Measurements from ENCODE around the gene PLG.
"Not testable (repeated sequence)": the region's sequence is repeated elsewhere in the genome, so short reads cannot be mapped to it uniquely, and the experiment has no call there.

PLG gene

DNA sequence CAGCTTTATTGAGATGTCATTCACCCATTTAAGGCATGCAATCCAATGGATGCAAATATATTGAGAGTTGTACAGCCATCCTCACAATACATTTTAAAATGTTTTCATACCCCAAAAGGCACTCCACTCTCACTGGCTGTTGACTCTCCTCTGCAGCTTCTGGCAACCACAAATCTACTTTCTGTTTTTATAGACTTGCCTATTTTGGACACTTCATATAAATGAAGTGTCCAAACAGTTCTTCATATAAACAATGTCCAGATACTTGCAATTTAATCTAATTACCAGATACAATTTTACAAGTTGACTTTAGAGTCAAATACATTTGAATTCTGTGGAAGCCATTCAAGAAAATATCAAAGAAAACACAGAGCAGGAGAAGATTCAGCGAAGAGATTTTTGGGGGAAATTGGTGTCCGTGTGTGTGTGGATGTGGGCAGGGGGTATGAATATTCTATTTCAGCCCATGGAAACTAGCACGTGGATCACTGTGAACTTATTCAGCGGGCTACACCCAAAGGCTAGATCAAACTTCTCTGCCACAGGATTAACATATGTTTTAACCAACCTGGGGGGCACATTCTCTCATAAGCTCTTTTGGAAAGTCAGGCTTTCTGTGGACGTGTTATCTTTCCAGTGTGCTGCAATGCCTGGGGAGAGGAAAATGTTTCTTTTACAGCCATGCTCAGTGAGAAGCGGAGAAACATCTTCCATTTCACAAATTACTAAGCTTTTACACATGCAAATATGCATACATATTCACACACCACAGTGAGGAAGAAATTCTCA, 73.9 kb downstream of the PLG start:
- no peak for FAIRE-seq
- no peak for TF ChIP-seq POLR2A (IDR thresholded peaks at IDR 0.05; ENCODE audit: low read depth, low read length)
- no peak for DNase-seq (ENCODE audit: insufficient read length, low spot score)

DNA sequence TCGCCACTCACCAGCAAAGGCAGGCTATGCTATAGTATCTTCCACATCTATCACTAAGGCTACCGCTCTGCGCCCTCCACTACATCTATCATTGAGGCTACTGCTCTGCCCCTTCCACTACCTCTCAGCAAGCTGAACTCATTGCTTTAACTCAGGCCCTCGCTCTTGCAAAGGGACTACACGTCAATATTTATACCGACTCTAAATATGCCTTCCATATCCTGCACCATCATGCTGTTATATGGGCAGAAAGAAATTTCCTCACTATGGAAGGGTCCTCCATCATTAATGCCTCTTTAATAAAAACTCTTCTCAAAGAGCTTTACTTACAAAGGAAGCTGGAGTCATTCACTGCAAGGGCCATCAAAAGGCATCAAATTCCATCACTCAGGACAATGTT, 77.1 kb downstream of the PLG start:
- not testable (repeated sequence) for DNase-seq (ENCODE audit: insufficient read length, low spot score); FAIRE-seq

DNA sequence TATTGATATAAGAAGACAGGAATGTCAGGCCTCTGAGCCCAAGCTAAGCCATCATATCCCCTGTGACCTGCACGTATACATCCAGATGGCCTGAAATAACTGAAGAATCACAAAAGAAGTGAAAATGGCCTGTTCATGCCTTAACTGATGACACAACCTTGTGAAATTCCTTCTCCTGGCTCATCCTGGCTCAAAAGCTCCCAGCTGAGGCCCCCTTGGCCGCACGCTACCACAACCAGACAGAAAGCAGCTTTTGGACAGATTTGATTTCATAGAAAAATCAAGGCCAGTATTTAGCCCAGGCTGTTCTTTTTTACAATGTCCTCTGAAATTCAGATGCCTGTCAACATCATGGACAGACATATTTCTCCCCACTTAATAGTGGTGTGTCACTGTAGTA, 78.6 kb downstream of the PLG start:
- not testable (repeated sequence) for FAIRE-seq; DNase-seq (ENCODE audit: insufficient read length, low spot score)

DNA sequence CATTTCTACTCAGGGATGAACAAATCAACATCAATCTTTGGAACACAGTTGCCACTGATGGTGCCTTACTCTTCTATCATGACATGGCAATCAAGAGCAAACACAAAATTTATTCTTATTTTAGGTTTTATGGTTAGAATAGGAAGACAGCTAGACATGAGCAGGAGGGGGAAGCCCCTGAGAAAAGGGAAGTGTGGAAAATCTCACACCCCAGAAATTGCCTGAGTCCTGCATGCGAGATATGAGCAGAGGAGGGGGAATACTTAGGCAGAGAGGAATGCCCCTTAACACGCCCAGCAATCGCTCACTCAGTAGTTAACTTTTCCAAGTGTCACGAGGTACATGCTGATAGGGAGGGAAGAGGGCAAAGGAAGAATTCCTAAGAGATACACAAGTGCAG, 79.3 kb downstream of the PLG start:
- FAIRE-seq = no peak
- no peak for DNase-seq (ENCODE audit: insufficient read length, low spot score)
- TF ChIP-seq POLR2A (IDR thresholded peaks at IDR 0.05; ENCODE audit: low read depth, low read length) = no peak

DNA sequence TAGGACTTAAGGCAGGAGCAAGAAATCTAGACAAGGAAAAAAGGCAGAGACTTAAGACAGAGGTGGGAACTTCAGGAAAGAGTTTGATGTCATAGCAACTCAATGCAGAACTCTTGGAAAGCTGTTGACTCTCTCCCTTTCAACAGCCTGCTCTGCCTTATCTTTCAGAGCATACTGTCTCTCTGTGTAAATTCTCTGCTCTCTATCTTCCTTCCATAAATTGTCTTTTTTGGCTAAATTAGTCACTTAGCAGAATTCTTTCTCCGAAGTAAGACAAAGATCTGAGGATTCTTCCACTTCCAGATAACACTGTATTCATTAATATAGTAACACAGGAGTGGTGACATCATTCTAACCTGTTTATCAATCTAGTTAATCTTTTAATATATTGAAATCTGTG, 80.2 kb downstream of the PLG start:
- no peak for TF ChIP-seq POLR2A (IDR thresholded peaks at IDR 0.05; ENCODE audit: low read depth, low read length)
- DNase-seq (ENCODE audit: insufficient read length, low spot score) = no peak
- FAIRE-seq = no peak

DNA sequence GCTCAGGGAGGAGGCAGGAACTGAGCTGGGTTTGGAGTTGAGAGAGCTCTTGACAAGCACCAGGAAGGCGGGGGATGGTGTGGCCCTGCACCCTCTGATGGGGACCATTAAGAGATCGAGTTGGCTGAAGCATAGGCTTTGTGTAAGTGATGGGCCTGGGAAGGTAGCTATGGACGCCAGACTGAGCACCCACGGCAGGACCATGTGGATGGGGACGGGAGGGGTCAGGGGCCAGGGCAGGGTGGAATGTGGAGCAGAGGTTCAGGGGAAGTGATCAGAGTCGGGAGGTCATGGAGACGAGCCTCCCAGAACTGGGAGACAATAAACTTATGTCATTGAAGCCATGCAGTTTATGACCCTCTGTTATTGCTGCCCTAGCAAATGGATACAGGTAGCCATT, 81.7 kb downstream of the PLG start:
- DNase-seq (ENCODE audit: insufficient read length, low spot score) = no peak
- FAIRE-seq = no peak
- no peak for TF ChIP-seq POLR2A (IDR thresholded peaks at IDR 0.05; ENCODE audit: low read depth, low read length)

DNA sequence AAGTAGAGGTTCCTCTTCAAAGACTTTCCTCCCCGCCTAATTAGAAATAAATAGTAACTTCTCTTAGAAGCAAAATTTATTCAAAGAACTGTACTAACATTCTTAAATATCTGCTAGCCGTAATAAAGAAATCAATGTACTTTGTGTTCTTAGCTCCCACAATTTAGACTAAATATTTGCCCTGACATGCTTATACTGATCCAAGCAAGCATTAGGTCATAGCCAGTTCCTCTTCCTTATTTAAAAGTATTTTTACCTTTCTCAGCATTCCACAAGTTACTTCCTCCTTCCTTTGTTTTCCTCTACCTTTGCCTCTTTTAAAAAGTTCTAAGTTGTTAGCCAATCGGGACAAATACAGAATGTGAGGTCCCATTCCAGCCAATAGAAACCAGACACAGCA, 86.1 kb downstream of the PLG start:
- FAIRE-seq; DNase-seq (ENCODE audit: insufficient read length, low spot score): not testable (repeated sequence)

DNA sequence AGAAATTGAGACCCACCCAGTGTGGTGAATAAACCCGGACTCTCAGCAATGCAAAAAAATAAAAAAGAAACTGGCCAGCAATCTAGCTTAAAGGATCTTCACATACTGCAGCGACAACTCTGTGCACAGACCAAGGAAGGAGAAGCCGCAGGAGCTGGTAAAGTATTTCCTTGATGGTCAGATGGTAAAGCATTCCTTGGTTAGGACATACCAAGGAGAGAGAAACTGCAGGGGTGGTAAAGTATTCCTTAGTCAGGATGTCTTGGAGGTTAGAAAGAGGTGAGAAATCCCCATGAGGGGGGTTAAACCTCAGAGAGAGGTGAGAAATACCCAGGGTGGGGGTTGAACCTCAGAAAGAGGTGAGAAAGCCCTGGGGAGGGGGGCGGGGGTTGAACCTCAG, 86.8 kb downstream of the PLG start:
- FAIRE-seq = no peak
- no peak for DNase-seq (ENCODE audit: insufficient read length, low spot score)
- TF ChIP-seq POLR2A (IDR thresholded peaks at IDR 0.05; ENCODE audit: low read depth, low read length) = no peak

DNA sequence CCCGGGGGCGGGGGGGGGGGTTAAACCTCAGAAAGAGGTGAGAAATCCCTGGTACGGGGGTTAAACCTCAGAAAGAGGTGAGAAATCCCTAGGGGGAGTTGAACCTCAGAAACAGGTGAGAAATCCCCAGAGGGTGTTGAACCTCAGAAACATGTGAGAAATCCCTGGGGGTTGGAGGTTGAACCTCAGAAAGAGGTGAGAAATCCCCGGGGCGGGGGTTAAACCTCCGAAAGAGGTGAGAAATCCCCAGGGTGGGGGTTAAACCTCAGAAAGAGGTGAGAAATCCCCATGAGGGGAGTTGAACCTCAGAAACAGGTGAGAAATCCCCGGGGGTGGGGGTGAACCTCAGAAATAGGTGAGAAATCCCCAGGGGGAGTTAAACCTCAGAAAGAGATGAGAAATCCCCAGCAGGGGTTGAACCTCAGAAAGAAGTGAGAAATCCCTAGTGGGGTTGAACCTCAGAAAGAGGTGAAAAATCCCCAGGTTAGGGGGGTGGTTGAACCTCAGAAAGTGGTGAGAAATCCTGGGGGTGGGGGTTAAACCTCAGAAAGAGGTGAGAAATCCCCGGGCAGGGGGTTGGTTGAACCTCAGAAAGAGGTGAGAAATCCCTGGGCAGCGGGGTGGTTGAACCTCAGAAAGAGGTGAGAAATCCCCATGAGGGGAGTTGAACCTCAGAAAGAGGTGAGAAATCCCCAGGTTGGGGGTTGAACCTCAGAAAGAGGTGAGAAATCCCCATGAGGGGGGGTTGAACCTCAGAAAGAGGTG, 87.4 kb downstream of the PLG start:
- TF ChIP-seq POLR2A (IDR thresholded peaks at IDR 0.05; ENCODE audit: low read depth, low read length) = no peak
- DNase-seq (ENCODE audit: insufficient read length, low spot score) (no peak), FAIRE-seq (no peak)

DNA sequence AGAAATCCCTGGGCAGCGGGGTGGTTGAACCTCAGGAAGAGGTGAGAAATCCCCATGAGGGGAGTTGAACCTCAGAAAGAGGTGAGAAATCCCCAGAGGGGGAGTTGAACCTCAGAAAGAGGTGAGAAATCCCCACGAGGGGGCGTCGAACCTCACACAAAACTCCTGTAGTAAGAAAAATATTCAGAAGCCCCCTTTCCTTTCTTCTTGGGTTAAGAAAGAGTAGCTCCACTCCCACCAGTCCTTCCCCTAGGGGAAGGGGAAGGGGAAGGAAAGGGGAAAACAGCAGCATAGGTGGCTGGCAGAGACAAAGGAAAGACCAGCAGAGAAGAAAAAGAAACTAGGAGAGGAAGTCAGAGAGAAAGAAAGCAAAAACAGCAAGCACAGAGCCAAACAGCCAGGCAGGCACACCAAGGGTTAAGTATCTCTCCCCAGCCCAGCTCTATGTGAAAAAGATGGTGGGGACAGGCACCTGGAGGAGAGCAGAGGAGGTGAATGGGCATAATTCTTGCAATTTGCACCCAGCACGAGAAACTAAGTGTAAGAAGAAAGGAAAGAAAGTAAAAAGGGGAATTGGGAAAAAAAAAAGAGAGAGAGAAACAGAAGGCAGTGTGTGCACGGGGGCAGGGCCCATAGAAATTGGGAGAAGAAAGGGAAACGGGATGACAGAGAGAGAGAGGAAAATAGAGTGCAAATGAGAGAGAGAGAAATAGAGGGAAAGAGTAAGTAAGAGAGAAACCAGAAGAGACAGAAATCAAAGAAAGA, 88.2 kb downstream of the PLG start:
- DNase-seq (ENCODE audit: insufficient read length, low spot score) (no peak), FAIRE-seq (no peak)
- no peak for TF ChIP-seq POLR2A (IDR thresholded peaks at IDR 0.05; ENCODE audit: low read depth, low read length)

DNA sequence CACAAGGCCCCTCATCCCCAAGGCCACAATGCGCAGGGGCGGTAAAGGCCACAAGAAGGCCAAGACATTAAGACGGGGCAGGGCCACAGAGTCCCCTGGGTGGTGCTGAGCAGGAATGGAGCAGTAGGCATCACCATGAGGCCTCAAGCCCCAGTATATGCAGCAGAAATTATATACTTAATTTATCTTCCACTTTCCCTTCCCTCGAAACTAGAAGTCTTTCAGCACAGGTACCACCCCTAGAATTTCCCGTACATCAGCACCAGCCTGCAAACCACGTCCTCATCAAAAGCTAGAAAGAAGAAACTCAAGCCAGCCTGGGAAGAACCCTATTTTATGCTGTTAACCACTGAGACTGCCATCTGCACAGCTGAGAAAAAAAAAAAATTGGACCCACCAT, 89.4 kb downstream of the PLG start:
- DNase-seq (ENCODE audit: insufficient read length, low spot score) (no peak), FAIRE-seq (no peak)
- TF ChIP-seq POLR2A (IDR thresholded peaks at IDR 0.05; ENCODE audit: low read depth, low read length) = no peak

DNA sequence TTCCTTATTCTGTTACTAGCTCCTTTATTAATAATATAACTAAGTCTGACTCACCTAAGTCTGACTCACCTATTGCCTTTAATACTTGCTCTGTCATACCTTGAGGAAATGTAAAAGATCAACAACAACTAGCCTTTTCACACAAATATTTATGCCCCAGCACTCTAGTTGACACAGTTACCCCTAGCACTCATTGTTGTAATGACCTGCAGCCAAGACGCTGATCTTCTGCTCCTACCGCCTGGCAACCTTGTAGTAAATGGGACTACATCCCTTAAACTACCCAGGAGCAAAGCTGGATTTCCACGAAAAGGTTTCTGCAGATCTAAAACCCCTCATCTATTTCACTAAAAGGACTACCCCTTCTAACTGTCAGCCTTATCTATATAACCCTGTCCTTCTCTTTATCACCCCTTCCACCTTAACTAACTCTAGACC, 90.0 kb downstream of the PLG start:
- FAIRE-seq (no peak), DNase-seq (ENCODE audit: insufficient read length, low spot score) (no peak)
- TF ChIP-seq POLR2A (IDR thresholded peaks at IDR 0.05; ENCODE audit: low read depth, low read length) = no peak

DNA sequence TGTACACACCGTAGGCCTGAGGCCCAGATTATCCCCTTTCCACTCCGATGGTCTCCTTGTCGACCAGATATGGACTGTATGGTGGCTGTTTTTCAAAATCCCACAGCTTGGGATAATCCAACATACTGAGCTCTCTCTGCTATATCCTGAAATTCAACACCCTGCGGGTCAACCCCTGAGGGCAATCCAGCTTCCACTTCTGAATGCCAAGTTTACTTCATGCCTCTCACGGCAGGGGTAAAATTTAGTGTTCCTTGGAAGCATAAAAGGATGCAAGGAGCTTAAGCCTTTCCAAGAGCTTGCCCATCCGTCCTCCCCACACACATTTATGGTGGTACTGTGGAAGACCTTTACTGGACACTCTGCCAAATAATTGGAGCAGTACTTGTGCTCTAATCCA, 90.7 kb downstream of the PLG start:
- FAIRE-seq = no peak
- no peak for DNase-seq (ENCODE audit: insufficient read length, low spot score)
- TF ChIP-seq POLR2A (IDR thresholded peaks at IDR 0.05; ENCODE audit: low read depth, low read length) = no peak

DNA sequence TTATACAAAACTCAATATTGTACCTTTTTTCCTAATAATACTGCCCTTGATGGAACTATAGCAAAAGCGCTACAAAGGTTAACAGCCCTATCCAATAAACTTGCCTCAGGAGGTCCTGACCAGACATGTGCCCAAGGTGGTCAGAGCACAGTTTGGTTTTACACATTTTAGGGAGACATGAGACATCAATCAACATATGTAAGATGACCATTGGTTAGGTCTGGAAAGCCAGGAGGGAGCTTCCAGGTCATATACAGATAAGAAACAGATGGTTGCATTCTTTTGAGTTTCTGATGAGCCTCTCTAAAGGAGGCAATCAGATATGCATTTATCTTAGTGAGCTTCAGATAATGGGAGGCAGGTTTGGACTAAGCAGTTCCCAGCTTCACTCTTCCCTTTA, 91.6 kb downstream of the PLG start:
- DNase-seq (ENCODE audit: insufficient read length, low spot score) (no peak), FAIRE-seq (no peak)

More for the DNA sequence above, 91.6 kb downstream of the PLG start:
- no peak for TF ChIP-seq POLR2A (IDR thresholded peaks at IDR 0.05; ENCODE audit: low read depth, low read length)

Measured in H54 (cell line).